ENCODE measurements around the gene SPATA9.

GRCh38 chr5:95667061-95667618 lies 15.7 kb downstream of the SPATA9 start:
- TF ChIP-seq SUZ12 (IDR thresholded peaks at IDR 0.05; ENCODE audit: low read length) (no peak), HDAC2 (IDR thresholded peaks at IDR 0.05; ENCODE audit: borderline replicate concordance in 1 of 2, low read depth in 2 of 2, low read length in 2 of 2) (no peak), TAF1 (IDR thresholded peaks at IDR 0.05; ENCODE audit: low read depth, low read length) (no peak), POLR2A (IDR thresholded peaks at IDR 0.05; ENCODE audit: control extremely low read depth in 1 of 2, low read depth in 2 of 2, low read length in 2 of 2) (no peak), CTCF (IDR thresholded peaks at IDR 0.05; ENCODE audit: control extremely low read depth in 1 of 3, insufficient read depth in 1 of 3, low read depth in 1 of 3, low read length in 3 of 3) (no peak), ZNF274 (IDR thresholded peaks at IDR 0.05; ENCODE audit: borderline replicate concordance, extremely low read depth, low read length) (no peak), EZH2 (IDR thresholded peaks at IDR 0.05; ENCODE audit: low read depth, low read length, severe bottlenecking) (no peak), YY1 (IDR thresholded peaks at IDR 0.05; ENCODE audit: low read depth, low read length) (no peak), RAD21 (IDR thresholded peaks at IDR 0.05 in 1 of 2, conservative IDR thresholded peaks at IDR 0.05 in 1 of 2; ENCODE audit: low read depth in 2 of 2, low read length in 2 of 2) (no peak), FOSL1 (IDR thresholded peaks at IDR 0.05; ENCODE audit: insufficient read depth, low read depth, low read length) (no peak), GABPA (IDR thresholded peaks at IDR 0.05; ENCODE audit: borderline replicate concordance, insufficient read depth, low read length) (no peak), KDM1A (IDR thresholded peaks at IDR 0.05; ENCODE audit: borderline replicate concordance, low read length) (no peak), JUND (IDR thresholded peaks at IDR 0.05; ENCODE audit: low read length) (no peak), EP300 (IDR thresholded peaks at IDR 0.05; ENCODE audit: borderline replicate concordance in 1 of 2, low read depth in 2 of 2, low read length in 2 of 2) (no peak)
